SK-N-SH treated with all-trans-retinoic acid at 6 μM for 48 hours (cell line): ENCODE results near the gene FGGY.

Experiments
- ARNTL ChIP-seq: fragments of 450-650 bp; formaldehyde crosslinking; IDR thresholded peaks from 2 replicates; pipeline ENCODE4 v1.5.0; 2020; ENCODE audit warnings: low read depth, mild to moderate bottlenecking, moderate library complexity, borderline replicate concordance
- ESRRG ChIP-seq: fragments of 250-450 bp; sonication (Bioruptor Pico); IDR thresholded peaks from 2 replicates; pipeline ENCODE4 v1.6.1; 2021; ENCODE audit warnings: mild to moderate bottlenecking
- OSR1 ChIP-seq: fragments of 250-450 bp; sonication (Bioruptor Pico); IDR thresholded peaks from 2 replicates; pipeline ENCODE4 v1.8.0; 2022; ENCODE audit warnings: moderate library complexity, mild to moderate bottlenecking, inconsistent platforms
- RARB ChIP-seq: fragments of 250-450 bp; sonication (Bioruptor Pico); IDR thresholded peaks from 2 replicates; pipeline ENCODE4 v1.8.0; 2021; ENCODE audit warnings: mild to moderate bottlenecking, moderate library complexity
- SNAI2 ChIP-seq: fragments of 250-450 bp; sonication (Bioruptor Pico); IDR thresholded peaks from 2 replicates; pipeline ENCODE4 v1.5.0; 2020; ENCODE audit warnings: mild to moderate bottlenecking, moderate library complexity
- TCF4 ChIP-seq: fragments of 250-450 bp; sonication (Bioruptor Pico); IDR thresholded peaks from 2 replicates; pipeline ENCODE4 v1.8.0; 2021; ENCODE audit warnings: mild to moderate bottlenecking, moderate library complexity, borderline replicate concordance
- ZC3H10 ChIP-seq: fragments of 250-450 bp; sonication (Bioruptor Pico); IDR thresholded peaks from 2 replicates; pipeline ENCODE4 v1.5.1; 2021; ENCODE audit warnings: mild to moderate bottlenecking, moderate library complexity
- ZFP3 ChIP-seq: fragments of 250-450 bp; sonication (Bioruptor Pico); IDR thresholded peaks from 2 replicates; pipeline ENCODE4 v1.5.0; 2020; ENCODE audit warnings: mild to moderate bottlenecking, moderate library complexity
- TF ChIP-seq, protein P1 (sequence below): fragments of 250-450 bp; sonication (Bioruptor Pico); IDR thresholded peaks from 2 replicates; pipeline ENCODE4 v1.5.0; 2020; ENCODE audit warnings: mild to moderate bottlenecking, moderate library complexity
- TF ChIP-seq, protein P2 (sequence below): fragments of 250-450 bp; sonication (Bioruptor Pico); IDR thresholded peaks from 2 replicates; pipeline ENCODE4 v1.8.0; 2020; ENCODE audit warnings: mild to moderate bottlenecking, moderate library complexity, borderline replicate concordance
- TF ChIP-seq, protein P3 (sequence below): fragments of 250-450 bp; sonication (Bioruptor Pico); IDR thresholded peaks from 2 replicates; pipeline ENCODE4 v1.5.1; 2021; ENCODE audit warnings: mild to moderate bottlenecking, moderate library complexity
- TF ChIP-seq, protein P4 (sequence below): fragments of 250-450 bp; sonication (Bioruptor Pico); IDR thresholded peaks from 2 replicates; pipeline ENCODE4 v1.5.1; 2020; ENCODE audit warnings: low read depth, mild to moderate bottlenecking, moderate library complexity
- TF ChIP-seq, protein P5 (sequence below): fragments of 250-450 bp; sonication (Bioruptor Pico); IDR thresholded peaks from 2 replicates; pipeline ENCODE4 v1.8.0; 2021; ENCODE audit warnings: low read depth, mild to moderate bottlenecking, moderate library complexity, borderline replicate concordance

DNA sequence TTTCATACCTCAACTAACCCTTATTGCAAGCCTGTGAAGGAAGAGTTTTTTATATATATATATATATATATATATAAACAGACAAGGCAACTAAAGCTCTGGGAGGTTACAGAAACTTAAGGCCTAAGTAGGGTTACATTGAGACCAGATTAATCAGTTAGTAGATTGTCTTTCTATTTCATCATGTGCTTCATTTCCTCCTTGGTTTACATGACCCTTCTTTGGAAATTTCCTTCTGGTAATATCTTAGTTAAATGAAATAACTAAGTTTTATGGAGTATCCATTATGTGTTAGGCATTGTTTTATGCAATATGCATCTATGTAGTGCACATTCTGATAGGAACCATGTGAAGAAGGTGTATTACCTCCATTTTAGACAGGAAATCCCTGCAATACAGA is 112.7 kb downstream of the FGGY start:
- TF ChIP-seq, protein P1, sequence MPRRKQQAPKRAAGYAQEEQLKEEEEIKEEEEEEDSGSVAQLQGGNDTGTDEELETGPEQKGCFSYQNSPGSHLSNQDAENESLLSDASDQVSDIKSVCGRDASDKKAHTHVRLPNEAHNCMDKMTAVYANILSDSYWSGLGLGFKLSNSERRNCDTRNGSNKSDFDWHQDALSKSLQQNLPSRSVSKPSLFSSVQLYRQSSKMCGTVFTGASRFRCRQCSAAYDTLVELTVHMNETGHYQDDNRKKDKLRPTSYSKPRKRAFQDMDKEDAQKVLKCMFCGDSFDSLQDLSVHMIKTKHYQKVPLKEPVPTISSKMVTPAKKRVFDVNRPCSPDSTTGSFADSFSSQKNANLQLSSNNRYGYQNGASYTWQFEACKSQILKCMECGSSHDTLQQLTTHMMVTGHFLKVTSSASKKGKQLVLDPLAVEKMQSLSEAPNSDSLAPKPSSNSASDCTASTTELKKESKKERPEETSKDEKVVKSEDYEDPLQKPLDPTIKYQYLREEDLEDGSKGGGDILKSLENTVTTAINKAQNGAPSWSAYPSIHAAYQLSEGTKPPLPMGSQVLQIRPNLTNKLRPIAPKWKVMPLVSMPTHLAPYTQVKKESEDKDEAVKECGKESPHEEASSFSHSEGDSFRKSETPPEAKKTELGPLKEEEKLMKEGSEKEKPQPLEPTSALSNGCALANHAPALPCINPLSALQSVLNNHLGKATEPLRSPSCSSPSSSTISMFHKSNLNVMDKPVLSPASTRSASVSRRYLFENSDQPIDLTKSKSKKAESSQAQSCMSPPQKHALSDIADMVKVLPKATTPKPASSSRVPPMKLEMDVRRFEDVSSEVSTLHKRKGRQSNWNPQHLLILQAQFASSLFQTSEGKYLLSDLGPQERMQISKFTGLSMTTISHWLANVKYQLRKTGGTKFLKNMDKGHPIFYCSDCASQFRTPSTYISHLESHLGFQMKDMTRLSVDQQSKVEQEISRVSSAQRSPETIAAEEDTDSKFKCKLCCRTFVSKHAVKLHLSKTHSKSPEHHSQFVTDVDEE (CRISPR knock-in tag), result no peak
- TF ChIP-seq ARNTL (no peak), RARB (CRISPR knock-in tag) (no peak), SNAI2 (CRISPR knock-in tag) (no peak), ZFP3 (no peak), TCF4 (no peak), ESRRG (CRISPR knock-in tag) (no peak), ZC3H10 (CRISPR knock-in tag) (no peak), OSR1 (CRISPR knock-in tag) (no peak)
- TF ChIP-seq, protein P2, sequence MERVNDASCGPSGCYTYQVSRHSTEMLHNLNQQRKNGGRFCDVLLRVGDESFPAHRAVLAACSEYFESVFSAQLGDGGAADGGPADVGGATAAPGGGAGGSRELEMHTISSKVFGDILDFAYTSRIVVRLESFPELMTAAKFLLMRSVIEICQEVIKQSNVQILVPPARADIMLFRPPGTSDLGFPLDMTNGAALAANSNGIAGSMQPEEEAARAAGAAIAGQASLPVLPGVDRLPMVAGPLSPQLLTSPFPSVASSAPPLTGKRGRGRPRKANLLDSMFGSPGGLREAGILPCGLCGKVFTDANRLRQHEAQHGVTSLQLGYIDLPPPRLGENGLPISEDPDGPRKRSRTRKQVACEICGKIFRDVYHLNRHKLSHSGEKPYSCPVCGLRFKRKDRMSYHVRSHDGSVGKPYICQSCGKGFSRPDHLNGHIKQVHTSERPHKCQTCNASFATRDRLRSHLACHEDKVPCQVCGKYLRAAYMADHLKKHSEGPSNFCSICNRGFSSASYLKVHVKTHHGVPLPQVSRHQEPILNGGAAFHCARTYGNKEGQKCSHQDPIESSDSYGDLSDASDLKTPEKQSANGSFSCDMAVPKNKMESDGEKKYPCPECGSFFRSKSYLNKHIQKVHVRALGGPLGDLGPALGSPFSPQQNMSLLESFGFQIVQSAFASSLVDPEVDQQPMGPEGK, result no peak
- TF ChIP-seq, protein P3, sequence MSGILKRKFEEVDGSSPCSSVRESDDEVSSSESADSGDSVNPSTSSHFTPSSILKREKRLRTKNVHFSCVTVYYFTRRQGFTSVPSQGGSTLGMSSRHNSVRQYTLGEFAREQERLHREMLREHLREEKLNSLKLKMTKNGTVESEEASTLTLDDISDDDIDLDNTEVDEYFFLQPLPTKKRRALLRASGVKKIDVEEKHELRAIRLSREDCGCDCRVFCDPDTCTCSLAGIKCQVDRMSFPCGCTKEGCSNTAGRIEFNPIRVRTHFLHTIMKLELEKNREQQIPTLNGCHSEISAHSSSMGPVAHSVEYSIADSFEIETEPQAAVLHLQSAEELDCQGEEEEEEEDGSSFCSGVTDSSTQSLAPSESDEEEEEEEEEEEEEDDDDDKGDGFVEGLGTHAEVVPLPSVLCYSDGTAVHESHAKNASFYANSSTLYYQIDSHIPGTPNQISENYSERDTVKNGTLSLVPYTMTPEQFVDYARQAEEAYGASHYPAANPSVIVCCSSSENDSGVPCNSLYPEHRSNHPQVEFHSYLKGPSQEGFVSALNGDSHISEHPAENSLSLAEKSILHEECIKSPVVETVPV (CRISPR knock-in tag), result no peak
- TF ChIP-seq, protein P4, sequence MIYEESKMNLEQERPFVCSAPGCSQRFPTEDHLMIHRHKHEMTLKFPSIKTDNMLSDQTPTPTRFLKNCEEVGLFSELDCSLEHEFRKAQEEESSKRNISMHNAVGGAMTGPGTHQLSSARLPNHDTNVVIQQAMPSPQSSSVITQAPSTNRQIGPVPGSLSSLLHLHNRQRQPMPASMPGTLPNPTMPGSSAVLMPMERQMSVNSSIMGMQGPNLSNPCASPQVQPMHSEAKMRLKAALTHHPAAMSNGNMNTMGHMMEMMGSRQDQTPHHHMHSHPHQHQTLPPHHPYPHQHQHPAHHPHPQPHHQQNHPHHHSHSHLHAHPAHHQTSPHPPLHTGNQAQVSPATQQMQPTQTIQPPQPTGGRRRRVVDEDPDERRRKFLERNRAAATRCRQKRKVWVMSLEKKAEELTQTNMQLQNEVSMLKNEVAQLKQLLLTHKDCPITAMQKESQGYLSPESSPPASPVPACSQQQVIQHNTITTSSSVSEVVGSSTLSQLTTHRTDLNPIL, result no peak
- TF ChIP-seq, protein P5, sequence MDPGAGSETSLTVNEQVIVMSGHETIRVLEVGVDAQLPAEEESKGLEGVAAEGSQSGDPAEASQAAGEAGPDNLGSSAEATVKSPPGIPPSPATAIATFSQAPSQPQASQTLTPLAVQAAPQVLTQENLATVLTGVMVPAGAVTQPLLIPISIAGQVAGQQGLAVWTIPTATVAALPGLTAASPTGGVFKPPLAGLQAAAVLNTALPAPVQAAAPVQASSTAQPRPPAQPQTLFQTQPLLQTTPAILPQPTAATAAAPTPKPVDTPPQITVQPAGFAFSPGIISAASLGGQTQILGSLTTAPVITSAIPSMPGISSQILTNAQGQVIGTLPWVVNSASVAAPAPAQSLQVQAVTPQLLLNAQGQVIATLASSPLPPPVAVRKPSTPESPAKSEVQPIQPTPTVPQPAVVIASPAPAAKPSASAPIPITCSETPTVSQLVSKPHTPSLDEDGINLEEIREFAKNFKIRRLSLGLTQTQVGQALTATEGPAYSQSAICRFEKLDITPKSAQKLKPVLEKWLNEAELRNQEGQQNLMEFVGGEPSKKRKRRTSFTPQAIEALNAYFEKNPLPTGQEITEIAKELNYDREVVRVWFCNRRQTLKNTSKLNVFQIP (CRISPR knock-in tag), result no peak
